AG08396 (cell line): ENCODE data around the gene ENDOU.
"Not testable (repeated sequence)": the region's sequence is repeated elsewhere in the genome, so short reads cannot be mapped to it uniquely, and the experiment has no call there.

Experiments
- DNase-seq: peaks from one replicate; pipeline ENCODE4 v3.0.0; 2012; ENCODE audit warnings: low spot score, mixed read lengths

Gene ENDOU

DNA sequence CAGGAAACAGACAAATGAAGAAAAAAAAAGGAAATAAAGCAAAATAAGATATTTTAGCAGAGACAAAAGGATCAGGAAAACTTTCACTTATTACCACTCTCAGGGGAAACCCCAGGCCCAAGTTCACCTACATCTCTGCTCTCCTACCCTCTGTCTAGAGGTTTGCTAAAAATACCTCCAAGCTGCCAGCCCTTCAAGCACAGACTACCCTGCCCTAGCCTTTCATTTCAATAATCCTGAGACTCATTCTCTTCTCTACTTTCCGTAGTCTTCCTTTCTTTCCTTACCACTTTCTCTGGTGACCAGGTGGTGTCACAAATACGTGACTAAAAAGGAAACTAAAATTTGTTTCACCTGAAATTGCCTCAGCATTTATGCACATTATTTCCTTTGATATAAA, 53.2 kb downstream of the ENDOU start:
- DNase-seq = no peak

DNA sequence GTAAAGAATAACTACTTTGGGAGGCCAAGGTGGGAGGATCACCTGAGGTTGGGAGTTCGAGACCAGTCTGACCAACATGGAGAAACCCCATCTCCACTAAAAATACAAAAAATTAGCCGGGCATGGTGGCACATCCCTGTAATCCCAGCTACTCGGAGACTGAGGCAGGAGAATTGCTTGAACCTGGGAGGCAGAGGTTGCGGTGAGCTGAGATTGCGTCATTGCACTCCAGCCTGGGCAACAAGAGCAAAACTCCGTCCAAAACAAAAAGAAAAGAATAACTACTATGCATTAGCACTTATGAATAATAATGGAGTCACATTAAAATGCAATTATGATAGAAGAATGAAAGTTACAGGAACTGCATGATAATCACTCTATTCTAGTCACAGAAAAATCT, 57.4 kb downstream of the ENDOU start:
- DNase-seq = not testable (repeated sequence)
